ENCODE data around the gene TUBA3E. TPM values are rescaled to one million over a fixed set of nuclear protein-coding genes. Genes with fewer than 3 reads are reported as not detected.
"Not testable (repeated sequence)": the region's sequence is repeated elsewhere in the genome, so short reads cannot be mapped to it uniquely, and the experiment has no call there.

TUBA3E gene
- total and polyA plus RNA-seq, 2 experiments from 2014 or later: not detected

DNA sequence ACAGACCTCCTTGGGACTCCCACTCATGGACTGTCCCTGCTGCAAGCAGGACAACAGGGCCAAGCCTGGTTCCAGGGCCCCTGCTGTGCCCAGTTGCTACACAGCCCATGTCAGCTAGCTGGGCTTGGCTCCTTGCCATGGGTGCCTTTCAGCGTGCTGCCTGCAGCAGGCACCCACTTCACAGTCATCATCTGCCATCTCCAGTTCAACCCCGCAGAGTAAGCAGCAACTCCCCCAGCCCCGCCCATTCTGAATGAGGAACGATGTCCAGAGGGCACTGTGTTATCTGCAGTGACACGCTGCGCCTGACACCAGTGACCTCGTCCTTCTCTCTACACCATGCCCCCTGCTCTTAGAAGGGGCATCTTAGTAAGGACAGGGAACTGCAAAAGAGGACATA lies 4.3 kb upstream of the TUBA3E start:
- not testable (repeated sequence) for H2AFZ ChIP-seq; H3K27ac ChIP-seq; DNase-seq; H3K9me2 ChIP-seq (ENCODE audit: insufficient read depth); H4K20me1 ChIP-seq (ENCODE audit: insufficient read depth); H3K4me3 ChIP-seq; H3K9ac ChIP-seq; H3K9me3 ChIP-seq (ENCODE audit: low read depth); H3K4me1 ChIP-seq (ENCODE audit: insufficient read depth); H3F3A ChIP-seq (ENCODE audit: insufficient read depth); H3K27me3 ChIP-seq (replicated peaks; ENCODE audit: insufficient read depth); H3K4me2 ChIP-seq (ENCODE audit: unreplicated experiment); H3K79me2 ChIP-seq (ENCODE audit: insufficient read depth); H3K36me3 ChIP-seq (ENCODE audit: low read depth)
- 32 to 47% methylated on average over 4 of the region's 7 CpGs for WGBS, 2 experiments (ENCODE audit: low coverage in 1 of 2, low lambda C conversion rate in 2 of 2, missing lambda C conversion rate in 2 of 2)
- in situ Hi-C loops (cut with MboI): loop anchor here (25.0 kb wide), 1 partner anchor 1260 kb away; no protein-coding TSS in a partner anchor

DNA sequence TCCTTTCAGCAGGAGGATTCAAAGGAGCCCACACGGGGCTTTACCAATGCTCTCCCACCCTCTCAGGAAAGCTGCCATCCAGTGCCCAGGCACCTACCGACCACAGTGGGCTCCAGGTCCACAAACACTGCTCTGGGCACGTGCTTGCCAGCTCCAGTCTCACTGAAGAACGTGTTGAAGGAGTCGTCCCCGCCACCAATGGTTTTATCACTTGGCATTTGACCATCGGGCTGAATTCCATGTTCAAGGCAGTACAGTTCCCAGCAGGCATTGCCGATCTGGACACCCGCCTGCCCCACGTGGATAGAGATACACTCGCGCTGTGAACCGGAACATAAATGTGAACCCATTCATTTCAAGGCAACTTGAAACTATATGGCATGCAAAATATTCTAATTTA lies 2.2 kb downstream of the TUBA3E start:
- H3K27ac ChIP-seq; H3K9ac ChIP-seq; H3K4me2 ChIP-seq (ENCODE audit: unreplicated experiment); H3K4me3 ChIP-seq; H3K79me2 ChIP-seq (ENCODE audit: insufficient read depth); H3K9me2 ChIP-seq (ENCODE audit: insufficient read depth); H2AFZ ChIP-seq; H3K4me1 ChIP-seq (ENCODE audit: insufficient read depth); H3K9me3 ChIP-seq (ENCODE audit: low read depth); in situ Hi-C loops (cut with MboI); H4K20me1 ChIP-seq (ENCODE audit: insufficient read depth); H3K36me3 ChIP-seq (ENCODE audit: low read depth); H3F3A ChIP-seq (ENCODE audit: insufficient read depth); DNase-seq; H3K27me3 ChIP-seq (replicated peaks; ENCODE audit: insufficient read depth): not testable (repeated sequence)
- WGBS, 2 experiments (ENCODE audit: low coverage in 1 of 2, low lambda C conversion rate in 2 of 2, missing lambda C conversion rate in 2 of 2): 84 to 95% methylated on average over 7 to 11 of the region's 13 CpGs

GRCh38 chr2:130195089-130195635 lies 3.1 kb downstream of the TUBA3E start:
- not testable (repeated sequence) for H3F3A ChIP-seq (ENCODE audit: insufficient read depth); DNase-seq
- 69 to 77% methylated on average over 9 of the region's 9 CpGs for WGBS, 2 experiments (ENCODE audit: low coverage in 1 of 2, low lambda C conversion rate in 2 of 2, missing lambda C conversion rate in 2 of 2)

DNA sequence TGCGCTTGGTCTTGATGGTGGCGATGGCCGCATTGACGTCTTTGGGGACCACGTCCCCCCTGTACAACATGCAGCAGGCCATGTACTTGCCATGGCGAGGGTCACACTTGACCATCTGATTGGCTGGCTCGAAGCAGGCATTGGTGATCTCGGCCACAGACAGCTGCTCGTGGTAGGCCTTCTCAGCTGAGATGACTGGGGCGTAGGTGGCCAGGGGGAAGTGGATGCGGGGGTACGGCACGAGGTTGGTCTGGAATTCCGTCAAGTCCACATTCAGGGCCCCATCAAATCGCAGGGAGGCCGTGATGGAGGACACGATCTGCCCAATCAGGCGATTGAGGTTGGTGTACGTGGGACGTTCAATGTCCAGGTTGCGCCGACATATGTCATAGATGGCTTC lies 4.4 kb downstream of the TUBA3E start:
- H3K36me3 ChIP-seq (ENCODE audit: low read depth); H4K20me1 ChIP-seq (ENCODE audit: insufficient read depth); H3K4me2 ChIP-seq (ENCODE audit: unreplicated experiment); H3K79me2 ChIP-seq (ENCODE audit: insufficient read depth); H2AFZ ChIP-seq; DNase-seq; H3K9me3 ChIP-seq (ENCODE audit: low read depth); in situ Hi-C loops (cut with MboI); H3K9me2 ChIP-seq (ENCODE audit: insufficient read depth); H3K27ac ChIP-seq; H3F3A ChIP-seq (ENCODE audit: insufficient read depth); H3K27me3 ChIP-seq (replicated peaks; ENCODE audit: insufficient read depth); H3K4me3 ChIP-seq; H3K4me1 ChIP-seq (ENCODE audit: insufficient read depth); H3K9ac ChIP-seq: not testable (repeated sequence)
- WGBS, 2 experiments (ENCODE audit: low coverage in 1 of 2, low lambda C conversion rate in 2 of 2, missing lambda C conversion rate in 2 of 2): 91 to 92% methylated on average over 21 to 22 of the region's 22 CpGs

More at GRCh38 chr2:130195089-130195635, 3.1 kb downstream of the TUBA3E start:
- H2AFZ ChIP-seq; H3K9ac ChIP-seq; H3K4me3 ChIP-seq; H3K36me3 ChIP-seq (ENCODE audit: low read depth); in situ Hi-C loops (cut with MboI); H3K27me3 ChIP-seq (replicated peaks; ENCODE audit: insufficient read depth); H3K9me2 ChIP-seq (ENCODE audit: insufficient read depth); H3K4me1 ChIP-seq (ENCODE audit: insufficient read depth); H4K20me1 ChIP-seq (ENCODE audit: insufficient read depth); H3K9me3 ChIP-seq (ENCODE audit: low read depth); H3K27ac ChIP-seq; H3K4me2 ChIP-seq (ENCODE audit: unreplicated experiment); H3K79me2 ChIP-seq (ENCODE audit: insufficient read depth): not testable (repeated sequence)

GRCh38 chr2:130192451-130192850 lies 5.8 kb downstream of the TUBA3E start:
- H2AFZ ChIP-seq; H4K20me1 ChIP-seq (ENCODE audit: insufficient read depth); H3K4me3 ChIP-seq; H3K27ac ChIP-seq; H3K9me3 ChIP-seq (ENCODE audit: low read depth); H3K4me2 ChIP-seq (ENCODE audit: unreplicated experiment); in situ Hi-C loops (cut with MboI); H3F3A ChIP-seq (ENCODE audit: insufficient read depth); H3K36me3 ChIP-seq (ENCODE audit: low read depth); DNase-seq; H3K9ac ChIP-seq; H3K79me2 ChIP-seq (ENCODE audit: insufficient read depth); H3K27me3 ChIP-seq (replicated peaks; ENCODE audit: insufficient read depth); H3K4me1 ChIP-seq (ENCODE audit: insufficient read depth); H3K9me2 ChIP-seq (ENCODE audit: insufficient read depth): not testable (repeated sequence)
- 80 to 82% methylated on average over 3 of the region's 3 CpGs for WGBS, 2 experiments (ENCODE audit: low coverage in 1 of 2, low lambda C conversion rate in 2 of 2, missing lambda C conversion rate in 2 of 2)

DNA sequence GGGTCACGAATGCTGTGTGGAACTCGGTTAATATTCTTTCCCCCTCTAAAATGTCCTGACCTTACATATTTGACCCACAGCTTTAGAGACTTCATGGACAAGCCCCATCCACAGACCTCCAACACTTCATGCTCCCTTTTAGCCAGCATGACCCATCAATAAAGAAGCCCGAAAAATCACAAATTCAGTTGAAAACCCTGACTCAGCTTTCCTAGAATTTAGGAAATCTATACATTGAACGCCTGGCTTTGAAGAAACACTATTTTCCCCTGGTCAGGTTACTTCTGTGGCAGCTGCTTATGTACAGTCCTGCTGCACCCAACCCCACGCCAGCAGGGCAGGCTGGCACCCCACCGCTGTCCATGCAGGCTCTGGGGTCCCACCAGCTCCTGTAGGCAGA lies 6.9 kb downstream of the TUBA3E start:
- WGBS, 2 experiments (ENCODE audit: low coverage in 1 of 2, low lambda C conversion rate in 2 of 2, missing lambda C conversion rate in 2 of 2): 97 to 98% methylated on average over 6 of the region's 6 CpGs
- in situ Hi-C loops (cut with MboI): not testable (repeated sequence)

More for the DNA sequence above, 6.9 kb downstream of the TUBA3E start:
- DNase-seq; H3K9ac ChIP-seq; H3F3A ChIP-seq (ENCODE audit: insufficient read depth); H3K36me3 ChIP-seq (ENCODE audit: low read depth); H3K9me2 ChIP-seq (ENCODE audit: insufficient read depth); H3K4me3 ChIP-seq; H3K27me3 ChIP-seq (replicated peaks; ENCODE audit: insufficient read depth); H3K4me1 ChIP-seq (ENCODE audit: insufficient read depth); H3K4me2 ChIP-seq (ENCODE audit: unreplicated experiment); H4K20me1 ChIP-seq (ENCODE audit: insufficient read depth); H3K9me3 ChIP-seq (ENCODE audit: low read depth); H3K27ac ChIP-seq; H2AFZ ChIP-seq: not testable (repeated sequence)
- peaks cover 11% of the 10 kb centered on the region for H3K79me2 ChIP-seq (ENCODE audit: insufficient read depth)

Data from GM23248 (cell line).